GM19397 (cell line): ENCODE measurements around the gene ST6GALNAC4.

Experiments
- ATAC-seq: cut with Tn5 transposase; IDR thresholded peaks from one replicate; pipeline ENCODE4 v1.9.1; 2021; ENCODE audit warnings: mild to moderate bottlenecking, moderate library complexity; ENCODE audit not compliant: unreplicated experiment

ST6GALNAC4 gene

GRCh38 chr9:127915801-127916719, 781 bp downstream of the ST6GALNAC4 start:
- no peak for ATAC-seq

- no peak for ATAC-seq
These were observed 1.5 kb downstream of the ST6GALNAC4 start for GRCh38 chr9:127915325-127915752.

GRCh38 chr9:127913682-127914081, 3.2 kb downstream of the ST6GALNAC4 start:
- no peak for ATAC-seq

GRCh38 chr9:127912882-127913281, 4.0 kb downstream of the ST6GALNAC4 start:
- ATAC-seq: no peak

- ATAC-seq: no peak
These were observed 4.5 kb downstream of the ST6GALNAC4 start for GRCh38 chr9:127912296-127912695.

- no peak for ATAC-seq
These were observed 6.1 kb downstream of the ST6GALNAC4 start for GRCh38 chr9:127910613-127911205.

- ATAC-seq: no peak
These were observed 7.0 kb downstream of the ST6GALNAC4 start for GRCh38 chr9:127909839-127910273.

GRCh38 chr9:127908660-127908926, 8.2 kb downstream of the ST6GALNAC4 start:
- ATAC-seq: no peak

- ATAC-seq: no peak
These were observed 8.8 kb downstream of the ST6GALNAC4 start for GRCh38 chr9:127907867-127908659.

- no peak for ATAC-seq
These were observed 11.1 kb downstream of the ST6GALNAC4 start for GRCh38 chr9:127905788-127906191.

GRCh38 chr9:127905004-127905728, 11.7 kb downstream of the ST6GALNAC4 start:
- ATAC-seq: no peak

- ATAC-seq: no peak
These were observed 12.3 kb downstream of the ST6GALNAC4 start for GRCh38 chr9:127904561-127905003.

GRCh38 chr9:127903557-127904475, 13.0 kb downstream of the ST6GALNAC4 start:
- no peak for ATAC-seq

GRCh38 chr9:127899128-127899943, 17.5 kb downstream of the ST6GALNAC4 start, which contains the start of gene ST6GALNAC6:
ST6GALNAC6 (minus strand) TSS chr9:127899603; CDS start chr9:127897981, 1,622 bp downstream.
- peak; percentile 66 for ATAC-seq

GRCh38 chr9:127898433-127899127, 18.3 kb downstream of the ST6GALNAC4 start:
- ATAC-seq: no peak

- ATAC-seq: no peak
These were observed 19.6 kb downstream of the ST6GALNAC4 start for GRCh38 chr9:127897193-127897692.

GRCh38 chr9:127896395-127897192, 20.2 kb downstream of the ST6GALNAC4 start:
- no peak for ATAC-seq
